DMS53 treated with DMSO at 0.1 percent for 48 hours (cell line): ENCODE results near the gene OAF.

Source experiments
- DNase-seq: peaks from one replicate; lab custom pipeline; 2025; ENCODE audit not compliant: unreplicated experiment; lab: John Stamatoyannopoulos, UW

Gene OAF

GRCh38 chr11:120201653-120202052 is 9.2 kb upstream of the OAF start:
- no peak for DNase-seq

GRCh38 chr11:120203626-120204025 is 7.2 kb upstream of the OAF start:
- no peak for DNase-seq

GRCh38 chr11:120205596-120206161 is 5.2 kb upstream of the OAF start:
- DNase-seq, result no peak

GRCh38 chr11:120207512-120207911 is 3.3 kb upstream of the OAF start:
- no peak for DNase-seq

GRCh38 chr11:120208001-120208441 is 2.8 kb upstream of the OAF start:
- DNase-seq, result no peak

- DNase-seq, result no peak
These were observed 2.1 kb upstream of the OAF start for GRCh38 chr11:120208777-120209176.

DNA sequence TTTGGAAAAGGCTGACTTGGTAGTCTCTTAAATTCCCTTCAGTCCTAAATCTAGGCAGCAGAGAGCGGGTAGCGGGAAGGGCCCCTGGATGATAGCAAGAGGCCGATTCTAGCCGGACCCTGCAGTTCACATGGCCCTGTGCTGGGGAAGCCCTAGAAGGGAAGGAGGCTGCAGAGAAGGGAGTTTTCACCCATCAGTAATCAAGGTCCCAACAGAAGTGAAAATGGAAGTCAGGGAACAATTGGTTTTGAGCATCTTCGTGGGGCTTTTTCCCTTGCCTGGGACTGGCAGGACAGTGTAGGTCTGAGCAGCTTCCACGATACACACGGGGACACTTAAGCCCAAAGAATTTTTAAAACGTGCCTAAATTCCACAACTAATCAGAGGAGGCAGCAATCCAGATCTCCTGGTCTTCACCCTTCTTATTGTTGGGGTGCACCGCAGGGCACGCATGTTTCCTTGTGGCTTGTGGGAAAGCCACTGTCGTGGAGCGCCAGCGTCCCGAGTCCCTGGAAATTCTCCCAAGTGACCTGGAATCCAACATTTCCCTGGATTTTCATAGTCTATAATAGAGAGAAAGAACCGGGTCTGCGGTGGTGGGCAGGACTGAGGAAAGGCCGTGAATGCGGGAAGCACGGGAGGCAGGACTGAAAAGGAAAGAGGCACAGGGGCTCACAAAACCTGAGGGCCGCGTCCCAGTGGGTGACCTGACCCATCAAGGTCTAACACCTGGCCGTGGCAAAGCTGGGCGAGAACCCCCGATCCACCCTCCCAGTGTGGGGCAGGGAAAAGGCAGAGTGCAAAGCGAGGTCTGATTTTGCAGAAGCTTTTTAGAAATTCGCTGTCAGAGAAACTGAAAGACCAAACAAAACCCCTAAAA is 846 bp upstream of the OAF start:
- DNase-seq, result no peak

DNA sequence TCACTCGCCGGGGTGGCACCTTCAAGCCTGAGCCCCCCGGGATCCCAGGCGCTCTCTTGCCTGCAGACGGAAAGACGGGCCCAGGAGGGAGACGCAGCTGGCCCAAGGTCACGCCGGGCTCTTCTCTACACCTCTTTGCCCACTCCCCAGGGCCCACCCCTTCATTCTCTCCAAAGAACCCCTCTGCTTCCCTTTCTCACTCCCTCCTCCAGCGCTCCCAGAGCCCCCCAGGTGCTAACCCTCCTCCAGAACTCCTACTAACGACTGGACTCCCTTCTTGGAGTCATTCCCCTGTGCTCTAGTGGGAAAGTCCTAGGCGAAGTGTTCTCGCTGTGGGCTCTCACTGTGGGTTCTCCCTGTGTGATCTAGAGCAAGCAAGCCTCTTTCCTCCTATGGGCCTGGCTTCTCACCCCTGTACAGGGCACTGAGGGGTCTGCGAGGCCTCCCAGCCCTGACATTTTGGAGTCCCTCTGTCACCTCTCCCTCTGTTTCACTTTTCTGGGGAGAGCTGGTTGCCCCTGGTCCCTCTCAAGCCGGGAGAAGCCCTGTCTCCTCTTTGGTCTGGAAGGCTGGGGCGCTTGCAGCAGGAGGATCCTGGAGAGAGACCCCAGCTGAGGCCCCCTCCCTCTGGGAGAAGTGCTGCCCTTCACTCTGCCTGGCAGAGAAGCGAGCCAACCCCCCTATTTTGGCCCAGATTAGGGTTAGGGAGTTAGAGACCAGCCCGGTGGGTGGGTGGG is 858 bp downstream of the OAF start:
- no peak for DNase-seq

DNA sequence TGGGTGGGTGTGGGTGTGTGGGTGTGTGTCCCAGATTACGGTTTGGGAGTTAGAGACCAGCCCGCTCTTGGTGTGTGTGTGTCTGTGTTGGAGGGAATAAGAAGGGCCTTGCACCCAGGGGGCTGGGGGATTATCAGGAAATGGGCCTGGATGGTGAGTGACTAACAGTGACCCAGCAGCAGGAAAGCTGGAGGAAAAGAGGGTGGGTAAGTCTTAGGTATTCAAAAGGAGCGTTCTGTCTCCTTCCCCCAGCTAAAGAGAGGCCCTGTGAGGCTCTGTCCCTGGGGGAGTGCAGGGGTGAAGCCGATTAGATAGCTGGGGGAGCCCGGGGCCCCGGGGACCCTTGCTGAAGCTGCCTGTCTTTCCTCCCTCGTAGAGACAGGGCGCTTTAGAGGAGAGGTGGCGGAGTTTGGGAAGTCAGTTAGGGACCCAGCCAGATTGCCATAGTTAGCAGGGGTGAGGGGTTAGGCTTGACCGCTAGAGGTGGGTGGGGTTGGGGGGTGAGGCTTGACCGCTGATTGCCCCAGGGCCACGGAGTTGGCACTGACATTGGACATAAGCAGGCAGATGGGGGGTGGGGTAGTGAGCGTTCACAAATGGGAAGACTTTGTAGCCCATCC is 1.5 kb downstream of the OAF start:
- DNase-seq, result no peak

DNA sequence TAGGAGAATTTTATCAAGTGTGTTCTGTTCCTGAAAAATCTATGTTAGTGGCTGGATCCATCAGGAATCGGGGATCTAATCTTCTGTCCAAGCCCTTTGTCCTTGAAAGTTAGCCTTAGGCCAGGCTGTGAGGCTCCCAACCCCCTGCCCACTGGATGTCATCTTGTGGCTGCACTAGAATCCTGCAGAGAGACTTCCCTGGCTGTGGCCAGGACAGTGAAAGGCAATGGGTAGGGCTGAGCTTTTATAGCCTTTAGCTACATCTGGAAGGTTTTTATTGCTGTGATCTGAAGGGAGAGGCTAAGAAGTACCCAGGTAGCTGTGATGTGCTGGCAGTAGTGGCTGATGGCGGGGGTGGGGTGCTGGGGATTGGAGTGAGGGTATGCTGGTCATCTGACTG is 2.1 kb downstream of the OAF start:
- no peak for DNase-seq

DNA sequence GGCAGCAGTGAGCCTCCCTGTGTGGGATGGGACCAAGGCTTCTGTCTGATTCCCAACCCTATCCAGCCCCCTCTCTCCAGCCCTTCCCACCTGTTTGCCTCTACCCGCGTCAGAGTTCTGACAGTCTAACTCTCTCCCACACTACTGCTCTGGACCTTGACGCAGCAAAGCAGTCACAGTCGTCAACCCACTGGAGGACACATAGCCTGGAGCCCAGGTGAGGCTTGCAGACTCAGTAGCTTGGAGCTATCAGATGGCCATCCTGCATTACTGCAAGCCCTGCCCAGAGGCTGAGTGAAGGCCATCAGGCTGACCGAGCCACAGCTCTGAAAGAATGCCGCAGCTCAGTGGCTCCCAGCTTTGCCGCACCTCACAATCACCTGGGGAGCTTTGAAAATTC is 3.7 kb downstream of the OAF start:
- DNase-seq, result no peak

DNA sequence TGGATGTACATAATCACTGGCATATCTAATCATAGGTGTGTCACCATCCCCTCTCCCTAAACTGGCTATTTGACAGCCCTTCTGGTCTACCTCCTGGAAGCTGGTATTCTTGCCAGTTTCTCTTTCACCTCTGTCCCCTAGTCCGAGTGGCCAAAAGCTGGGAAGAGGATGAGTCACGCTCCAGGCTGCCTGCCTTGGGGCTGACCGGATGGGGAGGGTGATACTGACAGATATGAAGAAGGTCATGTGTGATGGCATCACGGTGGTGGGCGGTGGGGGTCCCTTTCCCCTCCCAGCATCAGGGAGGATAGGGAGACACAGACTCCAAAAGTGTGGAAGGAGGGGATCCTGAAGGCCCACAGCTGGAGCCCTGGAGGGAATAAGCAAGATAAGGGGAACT is 4.8 kb downstream of the OAF start:
- DNase-seq, result no peak

GRCh38 chr11:120216426-120217102 is 5.7 kb downstream of the OAF start:
- no peak for DNase-seq

- DNase-seq, result no peak
These were observed 6.7 kb downstream of the OAF start for GRCh38 chr11:120217526-120217925.

DNA sequence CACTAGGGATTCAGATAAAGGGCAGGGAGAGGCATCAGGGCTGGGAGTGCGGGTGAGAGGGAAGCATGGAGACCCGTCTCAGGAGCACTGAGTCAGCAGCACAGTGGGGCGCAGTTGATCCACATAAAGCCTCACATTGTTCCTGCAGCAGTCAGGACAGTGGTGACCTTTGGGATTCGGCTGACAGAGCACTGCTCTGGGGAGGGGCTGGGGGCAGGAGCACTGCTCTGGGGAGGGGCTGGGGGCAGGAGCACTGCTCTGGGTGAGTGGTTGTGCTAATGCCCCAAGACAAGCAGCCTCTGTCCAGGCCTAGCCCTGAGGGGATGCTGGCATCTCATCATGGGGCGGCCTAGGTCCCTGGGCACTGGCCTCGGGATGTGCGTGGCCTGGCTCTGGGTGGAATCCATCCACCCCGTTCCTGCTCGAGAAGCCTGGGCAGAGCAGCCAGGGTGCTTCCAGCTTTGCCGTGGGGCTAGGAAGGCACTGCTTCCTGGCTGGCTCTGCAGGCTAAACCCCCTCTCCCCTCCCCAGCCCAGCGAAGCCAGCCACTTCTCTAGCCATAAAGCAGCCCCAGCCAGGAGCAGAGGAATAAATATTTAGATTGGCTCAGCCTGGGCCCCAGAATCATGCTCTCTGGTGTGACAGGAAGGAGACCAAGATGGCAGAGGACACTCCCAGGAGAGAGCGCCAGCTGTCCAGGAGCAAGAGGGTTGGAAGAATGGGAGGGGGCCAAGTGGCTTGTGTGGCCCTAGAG is 7.3 kb downstream of the OAF start:
- DNase-seq, result no peak

DNA sequence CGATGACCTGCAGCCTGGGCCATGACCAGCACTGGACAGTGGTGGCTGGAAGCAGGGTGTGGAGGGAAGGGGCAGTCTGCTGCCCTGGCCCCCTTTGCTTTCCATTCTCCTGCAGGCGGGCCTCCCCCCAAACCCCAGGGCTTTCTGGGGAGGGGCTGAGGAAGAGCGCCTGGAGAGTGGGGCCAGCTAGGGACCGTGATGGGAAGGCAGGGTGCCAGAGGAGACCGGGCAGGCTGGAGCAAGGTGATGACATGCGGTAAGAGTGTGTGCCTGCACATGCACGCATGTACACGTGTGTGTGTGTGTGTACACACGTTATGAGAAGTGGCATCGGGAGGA is 7.8 kb downstream of the OAF start:
- no peak for DNase-seq

DNA sequence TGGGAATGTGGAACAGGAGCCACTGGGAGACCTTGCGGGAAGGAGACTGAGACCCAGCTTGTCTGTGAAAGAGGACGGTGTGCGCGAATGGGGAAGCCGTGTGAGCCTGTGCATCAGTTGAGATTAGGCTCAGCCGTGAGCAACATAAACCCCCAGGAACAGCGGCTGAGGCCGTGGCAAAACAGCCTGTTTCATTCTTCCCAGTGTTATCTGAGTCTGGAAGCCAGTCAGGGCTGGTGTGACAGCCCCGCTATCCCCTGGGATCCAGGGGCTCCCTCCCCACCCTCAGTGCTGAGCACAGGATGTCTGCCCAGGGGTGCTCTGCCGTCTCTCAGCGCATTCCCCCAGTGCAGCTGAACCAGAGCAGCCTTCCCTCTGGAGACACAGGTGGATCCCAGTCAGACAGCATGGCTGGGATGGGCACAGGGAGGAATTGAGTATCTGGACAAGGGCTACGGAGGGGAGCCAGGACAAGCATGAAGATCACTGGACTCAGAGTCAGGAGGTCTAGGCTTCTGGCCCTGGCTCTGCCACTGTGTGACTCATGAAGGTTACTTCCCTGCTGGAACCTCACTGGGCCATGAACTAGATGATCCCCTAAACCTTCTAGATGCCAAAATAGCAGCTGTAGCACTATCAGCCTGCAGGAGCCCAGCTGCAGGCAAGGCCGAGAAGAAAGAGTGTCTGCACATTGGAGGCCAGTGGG is 8.6 kb downstream of the OAF start:
- DNase-seq, result no peak

DNA sequence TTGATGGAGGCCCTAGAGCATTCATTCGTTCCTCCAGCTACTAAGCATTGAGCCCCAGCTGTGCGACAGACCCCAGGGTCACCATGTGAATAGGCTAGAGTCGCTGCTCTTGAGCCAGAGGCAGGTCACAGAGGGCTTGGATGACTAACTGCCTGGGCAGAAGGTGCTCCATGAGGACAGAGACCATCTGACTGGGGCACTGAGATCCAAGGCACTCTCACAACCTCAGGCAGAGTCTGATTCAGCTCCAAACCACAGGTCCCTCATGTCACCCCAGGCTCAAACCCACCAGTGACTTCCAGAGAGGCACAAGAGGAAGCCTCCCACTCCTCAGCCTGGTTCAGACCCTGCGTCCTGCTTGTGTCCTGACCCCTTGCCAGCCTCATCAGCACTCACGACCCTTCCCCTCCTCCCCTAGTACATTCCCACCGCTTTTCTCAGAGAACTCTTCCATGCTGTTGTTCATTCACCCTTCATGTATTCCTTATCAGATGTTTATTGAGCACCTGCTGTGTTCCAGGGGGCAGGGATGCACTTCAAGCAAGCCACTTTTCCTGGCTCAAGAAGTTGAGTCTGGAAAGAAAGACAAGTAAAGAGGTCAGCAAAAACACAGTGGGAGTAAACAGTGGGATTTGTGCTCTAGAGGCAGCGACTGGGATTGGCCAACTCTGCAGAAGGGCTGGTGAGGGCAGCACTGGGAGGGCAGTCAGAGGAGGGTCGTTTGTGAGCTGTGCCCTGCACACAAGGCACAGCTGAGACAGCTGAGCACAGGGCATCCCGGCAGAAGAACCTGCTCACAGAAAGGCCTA is 9.3 kb downstream of the OAF start:
- DNase-seq, result no peak

DNA sequence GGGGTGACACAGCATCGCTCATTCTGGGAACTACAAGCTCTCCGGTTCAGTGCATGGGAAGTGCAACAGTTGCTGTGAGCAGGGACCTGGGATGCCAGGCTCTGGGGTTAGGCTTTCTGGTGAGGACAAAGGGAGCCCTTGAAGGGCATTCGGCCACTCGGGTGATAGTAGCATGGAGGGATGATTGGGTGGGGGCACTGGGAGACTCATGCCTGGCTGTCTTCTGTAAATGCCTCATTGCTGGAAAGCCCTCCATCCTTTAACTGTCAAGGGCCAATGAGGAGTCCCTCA is 9.9 kb downstream of the OAF start:
- DNase-seq, result no peak
